Measurements from ENCODE around the gene MYO7B.

The MYO7B gene

DNA sequence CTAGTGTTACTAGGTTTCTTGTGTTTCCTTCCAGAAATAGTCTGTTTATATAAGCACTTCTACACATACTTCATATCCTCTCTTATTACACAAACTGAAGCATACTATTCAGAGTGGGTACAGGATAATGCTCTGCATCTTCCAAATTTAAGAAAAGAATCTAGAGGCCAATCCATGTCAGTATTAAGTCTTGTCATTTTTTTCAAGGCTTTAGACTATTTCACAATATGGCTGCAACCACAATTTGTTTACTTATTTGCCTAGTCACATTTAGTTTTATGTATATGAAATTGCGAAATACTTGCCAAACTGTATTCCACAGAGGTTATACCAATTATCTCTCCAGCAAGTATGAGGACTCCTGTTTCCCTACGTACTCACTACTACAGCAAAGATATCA, 37.1 kb upstream of the MYO7B start:
- Histone ChIP-seq H3K14ac (ENCODE audit: low read length) (no peak overlapping the region), H2BK5ac (ENCODE audit: low read length) (no peak overlapping the region), H2BK120ac (ENCODE audit: low read depth, low read length) (no peak overlapping the region), H3K4me2 (ENCODE audit: insufficient read depth, low read length, poor library complexity, severe bottlenecking) (no peak overlapping the region), H3K9me3 (replicated peaks in 1 of 2; ENCODE audit: control insufficient read depth in 2 of 2, insufficient read depth in 1 of 2, low read depth in 1 of 2, low read length in 2 of 2) (no peaks in the 10 kb centered on the region), H3K18ac (ENCODE audit: low read length) (no peak overlapping the region), H3K79me1 (ENCODE audit: low read depth, low read length) (no peaks in the 10 kb centered on the region), H2AFZ (ENCODE audit: low read length) (no peak overlapping the region), H3K27me3 (ENCODE audit: control insufficient read depth in 3 of 3, insufficient read depth in 3 of 3, low read depth in 1 of 3, low read length in 3 of 3) (no peaks in the 10 kb centered on the region), H3K36me3 (replicated peaks in 1 of 2; ENCODE audit: control insufficient read depth in 2 of 2, insufficient read depth in 2 of 2, low read length in 2 of 2) (peaks cover 21 to 97% of the 10 kb centered on the region in 2 donors), H2BK15ac (ENCODE audit: low read length) (no peak overlapping the region), H3K27ac (replicated peaks; ENCODE audit: low read length) (no peak overlapping the region), H3K4ac (ENCODE audit: low read length) (no peak overlapping the region), H2BK12ac (ENCODE audit: low read length) (no peak overlapping the region), H3K23ac (ENCODE audit: low read depth, low read length, poor library complexity) (no peak overlapping the region), H4K8ac (ENCODE audit: low read depth, low read length) (no peak overlapping the region), H3K9ac (ENCODE audit: low read depth, low read length, poor library complexity) (no peak overlapping the region), H2AK5ac (ENCODE audit: low read depth, low read length) (no peak overlapping the region), H3K4me1 (ENCODE audit: control insufficient read depth in 2 of 2, insufficient read depth in 1 of 2, low read depth in 1 of 2, low read length in 2 of 2) (no peaks in the 10 kb centered on the region), H4K91ac (ENCODE audit: low read depth, low read length, poor library complexity) (no peak overlapping the region), H3K4me3 (ENCODE audit: low read length in 2 of 2) (no peak overlapping the region)
- no CpG with 5 or more reads among the region's 2 CpGs for WGBS, 2 donors (ENCODE audit: extremely low coverage in 2 of 2, insufficient read length in 2 of 2, insufficient replicate concordance in 1 of 2)
- no peak for DNase-seq (ENCODE audit: low spot score)

DNA sequence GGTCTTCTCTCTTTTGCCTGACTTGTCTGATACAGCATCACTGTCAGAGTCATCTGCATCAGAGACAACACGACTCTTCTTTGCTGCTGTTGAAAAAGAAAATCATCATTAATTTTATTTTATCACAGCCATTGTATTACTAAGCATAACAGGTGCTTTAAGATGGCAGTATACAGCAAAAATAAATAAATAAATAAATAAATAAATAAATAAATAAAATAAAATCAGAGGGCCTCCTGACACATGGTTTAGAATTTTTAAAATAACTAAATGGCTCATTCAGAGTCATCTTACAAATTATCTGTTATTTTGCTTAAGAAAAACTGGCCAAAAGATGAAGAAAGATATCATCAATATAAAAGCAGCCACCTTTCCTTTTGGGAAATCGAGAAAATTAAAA, 32.0 kb upstream of the MYO7B start:
- Histone ChIP-seq H3K4me1 (ENCODE audit: control insufficient read depth in 2 of 2, insufficient read depth in 1 of 2, low read depth in 1 of 2, low read length in 2 of 2) (no peaks in the 10 kb centered on the region), H2BK5ac (ENCODE audit: low read length) (no peak overlapping the region), H4K8ac (ENCODE audit: low read depth, low read length) (no peak overlapping the region), H3K4me3 (ENCODE audit: low read length in 2 of 2) (no peak overlapping the region), H2BK120ac (ENCODE audit: low read depth, low read length) (no peak overlapping the region), H3K36me3 (replicated peaks in 1 of 2; ENCODE audit: control insufficient read depth in 2 of 2, insufficient read depth in 2 of 2, low read length in 2 of 2) (peaks cover 21 to 92% of the 10 kb centered on the region in 2 donors), H3K4ac (ENCODE audit: low read length) (no peak overlapping the region), H2AK5ac (ENCODE audit: low read depth, low read length) (no peak overlapping the region), H2AFZ (ENCODE audit: low read length) (no peak overlapping the region), H3K18ac (ENCODE audit: low read length) (no peak overlapping the region), H3K27me3 (ENCODE audit: control insufficient read depth in 3 of 3, insufficient read depth in 3 of 3, low read depth in 1 of 3, low read length in 3 of 3) (no peaks in the 10 kb centered on the region), H3K79me1 (ENCODE audit: low read depth, low read length) (no peaks in the 10 kb centered on the region), H3K23ac (ENCODE audit: low read depth, low read length, poor library complexity) (no peak overlapping the region), H3K9me3 (replicated peaks in 1 of 2; ENCODE audit: control insufficient read depth in 2 of 2, insufficient read depth in 1 of 2, low read depth in 1 of 2, low read length in 2 of 2) (no peaks in the 10 kb centered on the region), H4K91ac (ENCODE audit: low read depth, low read length, poor library complexity) (no peak overlapping the region), H3K27ac (replicated peaks; ENCODE audit: low read length) (no peak overlapping the region), H3K14ac (ENCODE audit: low read length) (no peak overlapping the region), H2BK15ac (ENCODE audit: low read length) (no peak overlapping the region), H2BK12ac (ENCODE audit: low read length) (no peak overlapping the region), H3K4me2 (ENCODE audit: insufficient read depth, low read length, poor library complexity, severe bottlenecking) (no peak overlapping the region), H3K9ac (ENCODE audit: low read depth, low read length, poor library complexity) (no peak overlapping the region)
- DNase-seq (ENCODE audit: low spot score): no peak
- WGBS, 2 donors (ENCODE audit: extremely low coverage in 2 of 2, insufficient read length in 2 of 2, insufficient replicate concordance in 1 of 2): no CpG with 5 or more reads among the region's 2 CpGs

- Histone ChIP-seq H3K9ac (ENCODE audit: low read depth, low read length, poor library complexity) (no peak overlapping the region), H2BK5ac (ENCODE audit: low read length) (no peak overlapping the region), H3K4me3 (ENCODE audit: low read length in 2 of 2) (no peak overlapping the region), H3K27me3 (ENCODE audit: control insufficient read depth in 3 of 3, insufficient read depth in 3 of 3, low read depth in 1 of 3, low read length in 3 of 3) (no peaks in the 10 kb centered on the region), H3K14ac (ENCODE audit: low read length) (no peak overlapping the region), H2BK15ac (ENCODE audit: low read length) (no peak overlapping the region), H3K4me1 (ENCODE audit: control insufficient read depth in 2 of 2, insufficient read depth in 1 of 2, low read depth in 1 of 2, low read length in 2 of 2) (peaks cover 0 to 1% of the 10 kb centered on the region in 2 donors), H3K36me3 (replicated peaks in 1 of 2; ENCODE audit: control insufficient read depth in 2 of 2, insufficient read depth in 2 of 2, low read length in 2 of 2) (peaks cover 21 to 87% of the 10 kb centered on the region in 2 donors), H4K8ac (ENCODE audit: low read depth, low read length) (no peak overlapping the region), H2AK5ac (ENCODE audit: low read depth, low read length) (no peak overlapping the region), H3K79me1 (ENCODE audit: low read depth, low read length) (no peaks in the 10 kb centered on the region), H3K4me2 (ENCODE audit: insufficient read depth, low read length, poor library complexity, severe bottlenecking) (no peak overlapping the region), H3K9me3 (replicated peaks in 1 of 2; ENCODE audit: control insufficient read depth in 2 of 2, insufficient read depth in 1 of 2, low read depth in 1 of 2, low read length in 2 of 2) (no peaks in the 10 kb centered on the region), H2AFZ (ENCODE audit: low read length) (no peak overlapping the region), H3K4ac (ENCODE audit: low read length) (no peak overlapping the region), H3K23ac (ENCODE audit: low read depth, low read length, poor library complexity) (no peak overlapping the region), H2BK120ac (ENCODE audit: low read depth, low read length) (no peak overlapping the region), H3K18ac (ENCODE audit: low read length) (no peak overlapping the region), H4K91ac (ENCODE audit: low read depth, low read length, poor library complexity) (no peak overlapping the region), H2BK12ac (ENCODE audit: low read length) (no peak overlapping the region), H3K27ac (replicated peaks; ENCODE audit: low read length) (no peak overlapping the region)
- no peak for DNase-seq (ENCODE audit: low spot score)
- no CpG with 5 or more reads among the region's 11 CpGs for WGBS, 2 donors (ENCODE audit: extremely low coverage in 2 of 2, insufficient read length in 2 of 2, insufficient replicate concordance in 1 of 2)
Observed at GRCh38 chr2:127504552-127505430, 30.7 kb upstream of the MYO7B start.

- H3K4me3 ChIP-seq (ENCODE audit: low read length in 2 of 2): no peak overlapping the region
- H2BK5ac ChIP-seq (ENCODE audit: low read length): no peak overlapping the region
- no peak overlapping the region for H2BK15ac ChIP-seq (ENCODE audit: low read length)
- no peak overlapping the region for H3K14ac ChIP-seq (ENCODE audit: low read length)
- H3K27ac ChIP-seq (replicated peaks; ENCODE audit: low read length): no peak overlapping the region
- H3K27me3 ChIP-seq (ENCODE audit: control insufficient read depth in 3 of 3, insufficient read depth in 3 of 3, low read depth in 1 of 3, low read length in 3 of 3): no peaks in the 10 kb centered on the region
- H4K8ac ChIP-seq (ENCODE audit: low read depth, low read length): no peak overlapping the region
- no peak overlapping the region for H3K9ac ChIP-seq (ENCODE audit: low read depth, low read length, poor library complexity)
- H3K4me2 ChIP-seq (ENCODE audit: insufficient read depth, low read length, poor library complexity, severe bottlenecking): no peak overlapping the region
- H3K79me1 ChIP-seq (ENCODE audit: low read depth, low read length): no peaks in the 10 kb centered on the region
- H3K9me3 ChIP-seq (replicated peaks in 1 of 2; ENCODE audit: control insufficient read depth in 2 of 2, insufficient read depth in 1 of 2, low read depth in 1 of 2, low read length in 2 of 2): no peaks in the 10 kb centered on the region
- no peak overlapping the region for H2AFZ ChIP-seq (ENCODE audit: low read length)
- H3K18ac ChIP-seq (ENCODE audit: low read length): no peak overlapping the region
- DNase-seq (ENCODE audit: low spot score): no peak
- no peak overlapping the region for H3K23ac ChIP-seq (ENCODE audit: low read depth, low read length, poor library complexity)
- H2BK120ac ChIP-seq (ENCODE audit: low read depth, low read length): no peak overlapping the region
- H3K4ac ChIP-seq (ENCODE audit: low read length): no peak overlapping the region
- H3K4me1 ChIP-seq (ENCODE audit: control insufficient read depth in 2 of 2, insufficient read depth in 1 of 2, low read depth in 1 of 2, low read length in 2 of 2): peaks cover 0 to 1% of the 10 kb centered on the region in 2 donors
- H2BK12ac ChIP-seq (ENCODE audit: low read length): no peak overlapping the region
- no peak overlapping the region for H4K91ac ChIP-seq (ENCODE audit: low read depth, low read length, poor library complexity)
- peaks cover 23 to 86% of the 10 kb centered on the region in 2 donors for H3K36me3 ChIP-seq (replicated peaks in 1 of 2; ENCODE audit: control insufficient read depth in 2 of 2, insufficient read depth in 2 of 2, low read length in 2 of 2)
- no CpG with 5 or more reads among the region's 1 CpG for WGBS, 2 donors (ENCODE audit: extremely low coverage in 2 of 2, insufficient read length in 2 of 2, insufficient replicate concordance in 1 of 2)
- H2AK5ac ChIP-seq (ENCODE audit: low read depth, low read length): no peak overlapping the region
Observed at GRCh38 chr2:127506510-127506909, 29.0 kb upstream of the MYO7B start.
